ELR (cell line): ENCODE results near the gene STXBP6.
"Not testable (repeated sequence)": the region's sequence is repeated elsewhere in the genome, so short reads cannot be mapped to it uniquely, and the experiment has no call there.

Experiments
- DNase-seq: peaks from one replicate; pipeline ENCODE4 v3.0.0-alpha.2; 2015; ENCODE audit warnings: low read depth

STXBP6 gene

GRCh38 chr14:24828486-24828885 is 221.5 kb downstream of the STXBP6 start:
- DNase-seq: no peak

- DNase-seq: no peak
These were observed 223.6 kb downstream of the STXBP6 start for GRCh38 chr14:24826390-24826789.

DNA sequence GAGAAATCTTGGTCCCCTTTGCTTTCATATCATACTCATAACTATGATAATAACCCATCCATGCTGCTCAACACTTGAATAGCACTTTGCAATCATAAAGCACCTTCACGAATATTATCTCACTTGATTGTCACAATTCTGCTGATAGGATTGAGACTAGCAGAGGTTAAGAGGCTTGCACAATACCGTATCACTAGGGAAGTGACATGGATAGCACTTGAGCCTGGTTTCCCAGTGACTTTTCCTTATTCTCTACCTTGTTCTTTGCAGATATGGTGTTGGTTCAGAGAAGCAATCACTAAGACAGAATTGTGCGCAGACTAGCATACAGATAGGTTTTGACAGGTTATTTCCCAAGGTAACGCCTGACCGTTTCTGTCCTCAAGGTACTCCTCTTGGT is 229.3 kb downstream of the STXBP6 start:
- no peak for DNase-seq

GRCh38 chr14:24818823-24819341 is 231.1 kb downstream of the STXBP6 start:
- DNase-seq: no peak

DNA sequence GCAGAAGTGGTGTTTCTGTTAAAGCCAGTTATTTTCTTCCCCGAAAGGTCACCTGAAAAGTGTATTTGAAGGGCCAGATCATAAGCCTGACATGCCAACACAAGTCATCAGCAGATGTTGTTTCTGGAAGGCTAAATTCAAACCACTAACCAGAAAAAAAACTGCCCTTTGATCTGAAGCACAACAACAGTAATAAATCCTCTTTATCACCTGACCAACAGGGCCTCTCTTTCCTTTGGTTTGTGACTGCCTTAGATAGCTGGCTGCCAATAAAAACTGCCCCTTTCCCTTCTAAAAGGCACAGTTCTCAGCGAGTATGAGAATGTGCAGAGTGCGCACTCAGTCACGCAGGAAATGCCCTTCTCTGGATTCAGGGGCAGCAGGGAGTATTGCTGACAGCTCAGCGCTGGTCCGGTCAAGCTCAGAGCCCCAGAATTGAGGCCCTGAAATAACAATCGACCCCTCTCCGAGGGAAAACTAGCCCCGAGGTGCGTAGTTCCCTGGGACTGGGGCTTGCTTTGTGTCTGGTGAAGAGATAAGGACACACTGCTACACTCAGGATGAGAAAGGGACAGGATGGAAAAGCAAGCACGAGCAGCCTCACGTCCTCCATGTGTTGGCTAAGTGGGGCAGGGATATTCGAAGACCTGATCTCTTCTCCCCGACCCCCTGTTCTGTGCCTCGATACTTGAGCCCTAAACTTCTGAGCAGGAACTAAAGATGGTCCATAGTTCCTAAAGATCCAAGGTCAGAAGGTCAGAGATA is 231.7 kb downstream of the STXBP6 start:
- no peak for DNase-seq

GRCh38 chr14:24817212-24818057 is 232.5 kb downstream of the STXBP6 start:
- peak; percentile 9 for DNase-seq

DNA sequence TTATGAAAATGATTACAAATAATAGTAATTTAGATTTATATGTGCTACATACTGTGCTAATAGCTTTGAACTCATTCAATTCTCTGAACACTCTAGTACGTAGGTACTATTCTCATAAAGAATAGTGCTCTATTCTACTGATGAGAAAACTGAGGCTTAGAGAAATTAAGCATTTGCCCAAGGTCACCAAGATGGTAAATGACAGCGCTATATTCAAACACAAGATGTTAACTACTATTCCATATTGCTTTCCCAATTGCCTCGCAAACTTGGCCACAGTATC is 233.1 kb downstream of the STXBP6 start:
- DNase-seq: no peak

DNA sequence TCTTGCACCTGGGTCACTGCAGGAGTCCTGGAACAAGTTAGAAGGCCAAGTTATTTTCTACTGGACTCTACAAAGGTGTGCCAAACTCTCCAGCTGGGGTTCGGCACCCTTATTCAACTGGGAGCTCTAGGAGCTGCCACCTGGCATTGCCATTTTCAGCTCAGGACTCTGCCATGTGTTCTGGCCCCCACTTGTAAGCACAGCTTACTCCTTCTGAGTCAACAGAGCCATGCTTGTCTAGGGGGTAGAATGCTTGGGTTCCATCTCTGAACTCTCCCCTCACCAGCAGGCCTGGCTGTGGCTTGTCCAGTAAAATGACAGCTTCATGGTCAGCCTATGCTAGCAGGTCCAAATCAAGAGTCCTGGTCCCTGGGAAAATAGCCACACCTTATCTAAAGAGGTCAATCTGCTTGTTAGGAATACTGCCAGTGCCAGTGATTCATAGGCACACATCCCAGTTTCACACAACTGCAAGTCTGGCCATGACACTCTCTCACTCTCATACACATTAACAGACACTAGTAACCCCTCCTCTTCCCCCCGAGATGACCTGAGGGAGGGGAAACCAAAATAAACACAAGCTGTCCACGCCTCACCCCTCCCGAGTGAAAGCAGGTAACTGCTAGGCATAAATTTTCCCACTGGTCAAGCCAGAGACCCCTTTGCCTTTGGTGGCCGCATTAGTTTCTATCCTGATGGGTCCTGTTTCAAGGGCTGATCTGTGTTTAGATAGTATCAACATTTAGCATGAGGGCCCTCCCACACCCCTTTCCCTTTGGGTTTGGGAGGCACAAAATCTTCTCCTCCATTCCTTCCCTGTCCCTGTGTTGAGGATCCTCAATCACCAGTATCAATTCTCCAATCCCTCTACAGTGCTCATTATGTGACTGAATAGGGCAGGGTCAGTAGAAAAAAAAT is 233.7 kb downstream of the STXBP6 start:
- no peak for DNase-seq

DNA sequence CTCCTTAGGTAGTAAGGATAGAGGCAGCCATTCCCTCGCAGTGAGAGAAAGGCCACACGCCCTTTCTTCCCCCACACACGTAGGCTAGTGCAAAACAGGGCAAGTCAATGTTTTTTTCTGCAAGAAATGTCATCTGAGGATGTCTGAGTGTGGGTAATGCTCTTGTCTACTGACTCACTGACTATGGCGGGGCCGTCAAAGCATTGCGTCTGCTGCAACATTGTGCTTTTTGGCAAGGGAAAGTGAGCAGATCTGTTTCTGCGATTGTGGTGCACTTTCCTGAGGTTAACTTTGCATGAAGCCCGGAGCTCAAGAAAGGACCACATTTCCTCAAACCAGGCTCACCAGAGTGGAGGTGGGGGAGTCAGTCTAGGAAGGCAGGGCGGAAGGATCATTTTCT is 234.4 kb downstream of the STXBP6 start:
- no peak for DNase-seq

DNA sequence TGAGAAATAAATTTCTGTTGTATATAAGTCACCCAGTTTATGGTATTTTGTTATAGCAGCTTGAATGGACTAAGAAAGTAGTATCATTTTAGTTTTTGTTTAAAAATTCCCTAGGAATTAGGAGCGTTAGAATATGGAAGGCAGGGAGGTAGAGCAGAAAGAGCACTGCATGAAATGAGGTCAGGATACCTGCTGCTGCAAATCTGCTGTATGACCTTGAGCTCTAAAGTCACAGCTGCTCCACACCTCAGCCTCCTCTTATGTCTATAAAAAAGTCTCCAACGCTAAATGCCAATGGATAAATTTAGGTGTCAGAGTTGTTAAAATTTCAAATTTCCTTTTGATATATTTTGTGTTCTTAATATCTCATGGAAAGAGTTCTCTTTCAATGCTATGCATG is 235.0 kb downstream of the STXBP6 start:
- DNase-seq: no peak

DNA sequence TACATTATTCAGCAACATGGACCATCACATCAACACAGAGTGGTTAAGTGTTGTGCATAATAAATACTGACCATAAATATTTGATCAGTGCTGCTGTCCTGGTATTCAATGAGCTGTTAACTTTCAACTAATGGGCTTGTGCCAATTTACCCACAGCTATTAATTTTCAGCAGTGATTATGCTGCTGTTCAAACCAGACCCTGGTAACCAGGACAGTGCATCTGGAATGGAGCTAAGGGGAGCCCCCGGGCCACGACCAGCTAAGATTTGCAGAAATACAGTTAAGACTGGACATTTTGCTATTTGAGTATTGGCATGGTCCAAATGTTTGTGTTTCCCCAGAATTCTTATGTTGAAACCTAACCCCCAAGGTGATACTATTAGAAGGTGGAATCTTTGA is 235.6 kb downstream of the STXBP6 start:
- DNase-seq: no peak

GRCh38 chr14:24813819-24814259 is 236.1 kb downstream of the STXBP6 start:
- DNase-seq: no peak

- DNase-seq: no peak
These were observed 236.7 kb downstream of the STXBP6 start for GRCh38 chr14:24813089-24813815.

DNA sequence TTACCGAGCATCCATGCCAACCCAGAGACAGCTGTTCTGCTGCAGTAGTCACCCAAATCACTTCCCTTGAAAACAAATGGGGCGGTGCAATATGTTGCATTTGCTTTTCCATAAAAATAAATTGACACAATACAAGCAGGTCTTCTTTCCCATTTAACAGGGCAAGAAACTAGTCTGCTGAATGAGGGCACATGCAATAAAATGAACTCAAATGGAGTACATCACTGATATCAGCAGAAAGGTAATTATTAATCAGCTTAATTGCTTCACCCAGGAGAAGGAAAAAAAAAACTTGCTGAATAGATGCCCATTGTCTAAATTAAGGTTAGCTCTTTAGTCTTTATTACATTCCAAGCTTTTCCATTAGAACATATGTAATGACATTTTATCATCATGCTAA is 240.8 kb downstream of the STXBP6 start:
- DNase-seq: no peak

DNA sequence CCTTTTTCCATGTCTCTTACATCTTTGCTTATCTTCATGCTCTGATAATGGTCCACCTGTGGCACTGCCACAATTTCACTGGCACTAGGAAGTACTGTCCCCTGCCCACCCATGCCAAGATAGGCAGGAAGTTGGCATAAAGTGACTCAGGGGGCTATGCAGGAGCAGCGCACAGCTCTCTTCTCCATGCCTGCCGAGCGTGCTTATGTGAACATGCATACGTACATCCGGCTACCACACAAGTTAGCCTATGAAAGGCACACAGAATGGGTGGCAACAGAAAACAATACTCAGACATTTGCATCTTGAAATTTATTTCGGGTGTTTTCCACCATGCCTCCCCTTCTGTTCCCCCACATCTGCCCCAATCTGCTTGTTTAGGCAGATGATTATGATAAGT is 241.5 kb downstream of the STXBP6 start:
- DNase-seq: no peak

- DNase-seq: peak; percentile 51
These were observed 243.8 kb downstream of the STXBP6 start for GRCh38 chr14:24806061-24806678.

DNA sequence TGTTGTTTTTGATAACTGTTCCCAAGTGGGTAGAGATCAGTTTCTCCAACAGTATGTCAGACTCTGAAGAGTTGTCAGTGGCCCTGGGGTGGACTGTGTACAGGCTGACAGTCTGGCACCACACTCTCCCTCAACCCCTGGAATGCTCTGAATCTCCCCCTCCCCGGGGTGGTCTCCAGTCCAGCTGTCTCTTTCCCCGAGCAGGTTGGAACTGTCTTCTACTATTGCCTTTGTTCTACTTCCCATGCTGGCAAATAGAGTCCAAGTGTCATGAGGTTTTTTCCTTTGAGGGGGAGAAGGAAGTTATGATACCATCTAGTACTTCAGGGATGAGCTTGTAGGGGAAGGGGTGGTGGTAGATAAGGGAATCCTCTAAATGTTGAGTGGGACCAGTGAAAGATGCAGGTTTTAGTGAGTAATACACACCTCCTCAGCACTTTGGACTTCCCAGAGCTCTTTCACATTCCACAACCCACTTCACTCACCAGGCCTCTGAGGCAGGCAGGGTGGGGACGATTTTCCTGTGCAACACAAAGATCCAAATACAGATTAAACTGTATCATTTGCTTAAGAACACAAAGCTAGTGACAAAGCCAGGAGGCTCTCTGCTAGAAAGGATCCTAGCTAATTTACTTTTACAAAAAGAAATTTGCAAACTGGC is 245.3 kb downstream of the STXBP6 start:
- no peak for DNase-seq

GRCh38 chr14:24803933-24804494 is 245.9 kb downstream of the STXBP6 start:
- DNase-seq: no peak

DNA sequence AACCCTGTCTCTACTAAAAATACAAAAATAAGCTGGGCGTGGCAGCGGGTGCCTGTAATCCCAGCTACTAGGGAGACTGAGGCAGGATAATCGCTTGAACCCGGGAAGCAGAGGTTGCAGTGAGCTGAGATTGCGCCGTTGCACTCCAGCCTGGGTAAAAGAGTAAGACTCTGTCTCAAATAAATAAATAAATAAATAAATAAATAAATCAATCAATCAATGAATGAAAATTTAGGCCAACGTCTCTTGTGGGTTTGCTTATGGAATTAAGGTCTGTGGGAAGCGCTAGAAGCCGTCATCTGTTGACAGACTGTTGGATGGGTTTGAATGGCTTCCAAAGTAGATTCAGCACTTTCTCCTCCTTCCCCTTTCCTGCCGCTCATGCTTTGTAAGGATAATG is 246.5 kb downstream of the STXBP6 start:
- DNase-seq: not testable (repeated sequence)

DNA sequence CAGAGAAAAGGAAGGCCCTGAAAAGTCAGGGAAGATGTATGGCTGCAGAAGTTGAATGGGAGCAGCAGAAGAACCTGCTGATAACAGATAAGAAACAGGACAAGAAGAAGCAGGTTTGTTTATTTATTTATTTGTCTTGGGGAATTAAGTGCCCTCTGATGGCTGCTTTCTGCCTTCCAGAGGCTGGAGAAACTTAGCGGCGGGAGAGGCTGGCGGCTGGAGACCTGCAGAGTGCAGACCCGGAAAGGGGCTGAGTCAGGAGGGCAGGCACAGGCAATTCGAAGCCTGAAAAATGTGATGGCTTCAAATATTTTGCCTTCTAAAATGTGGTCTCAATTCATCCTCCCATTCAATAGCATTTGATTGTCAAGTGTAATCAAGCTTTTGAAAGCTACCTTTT is 247.7 kb downstream of the STXBP6 start:
- no peak for DNase-seq
